Left hindlimb (tissue), 1 donor: Measurements from ENCODE around the gene COL27A1.
"Not testable (repeated sequence)": the region's sequence is repeated elsewhere in the genome, so short reads cannot be mapped to it uniquely, and the experiment has no call there.

Source experiments
- DNase-seq: peaks from one replicate; pipeline ENCODE4 v3.0.0-alpha.2; 2018

Gene COL27A1

DNA sequence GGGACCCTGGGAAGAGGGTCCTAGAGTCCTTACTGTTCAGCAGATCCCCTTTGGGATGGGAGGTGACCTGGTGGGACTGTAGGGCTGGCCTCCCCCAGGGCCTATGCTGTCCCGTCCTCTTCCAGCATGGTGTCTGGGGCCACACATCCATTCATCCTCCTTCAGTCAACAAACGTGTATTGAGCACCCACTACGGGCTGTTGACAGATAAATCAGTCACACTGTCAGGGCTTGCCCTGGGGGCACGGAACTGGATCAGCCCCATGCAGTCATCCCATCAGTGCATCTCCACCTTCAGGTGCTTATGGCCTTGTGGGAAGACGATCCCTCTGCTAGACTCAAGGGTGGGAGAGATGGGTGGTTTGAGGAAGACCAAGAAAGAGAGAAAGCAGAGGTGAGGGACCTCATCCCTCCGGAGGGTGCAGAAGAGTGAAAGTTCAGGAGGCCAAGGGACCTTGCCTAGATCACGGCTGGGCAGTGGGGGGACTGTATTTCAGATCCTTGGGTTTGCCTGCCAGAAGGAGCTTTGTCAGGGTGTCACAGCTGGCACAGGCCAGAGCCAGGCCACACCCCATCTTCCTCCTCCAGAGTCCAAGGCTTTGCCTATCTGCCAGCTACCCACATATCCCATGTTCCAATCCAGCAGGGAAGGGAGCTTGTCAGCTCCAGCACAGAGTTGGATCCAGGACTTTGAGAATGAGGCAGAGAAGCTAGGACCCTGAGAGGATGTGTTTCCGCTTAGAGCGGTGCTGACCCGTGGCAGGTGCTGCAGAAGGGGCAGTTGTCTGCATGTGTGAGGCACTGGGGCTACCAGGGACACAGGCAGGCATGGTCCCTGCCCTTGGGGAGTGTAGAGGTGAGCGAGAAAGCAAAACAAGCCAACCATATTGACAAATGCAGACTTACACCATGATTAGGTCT lies 30.5 kb downstream of the COL27A1 start:
- DNase-seq: no peak

DNA sequence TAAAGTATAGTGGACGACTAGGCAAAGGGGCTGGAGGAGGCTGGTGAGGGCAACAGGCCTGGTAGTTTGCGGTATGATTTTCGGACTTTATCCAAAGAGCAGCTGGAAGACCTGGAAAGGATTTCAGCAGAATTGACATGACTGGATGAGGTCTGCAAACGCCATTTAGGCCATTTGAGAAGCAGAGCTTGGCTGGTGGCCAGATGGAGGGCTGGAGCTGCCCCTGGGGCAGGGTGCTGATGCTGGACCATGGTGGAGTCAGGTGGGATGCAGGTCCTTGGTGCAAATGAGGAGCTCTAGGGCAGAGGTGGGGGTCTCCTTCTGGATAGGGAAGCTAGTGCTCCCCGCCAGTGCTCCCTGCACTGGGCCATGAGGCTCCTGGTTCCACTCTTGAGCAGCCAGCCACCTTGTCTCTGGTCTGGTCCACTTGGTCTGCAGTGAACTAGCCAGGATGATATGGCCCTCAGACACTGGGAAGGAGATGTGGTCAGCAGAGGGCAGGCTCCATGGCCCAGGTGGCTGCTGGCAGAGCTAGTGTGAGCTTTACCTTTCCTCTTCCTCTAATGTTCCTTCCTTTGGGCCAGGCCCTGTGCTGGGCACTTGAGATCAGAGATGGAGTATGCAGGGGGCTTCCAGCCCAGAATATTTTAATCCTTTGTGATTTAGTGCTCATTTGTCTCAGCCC lies 31.4 kb downstream of the COL27A1 start:
- no peak for DNase-seq

DNA sequence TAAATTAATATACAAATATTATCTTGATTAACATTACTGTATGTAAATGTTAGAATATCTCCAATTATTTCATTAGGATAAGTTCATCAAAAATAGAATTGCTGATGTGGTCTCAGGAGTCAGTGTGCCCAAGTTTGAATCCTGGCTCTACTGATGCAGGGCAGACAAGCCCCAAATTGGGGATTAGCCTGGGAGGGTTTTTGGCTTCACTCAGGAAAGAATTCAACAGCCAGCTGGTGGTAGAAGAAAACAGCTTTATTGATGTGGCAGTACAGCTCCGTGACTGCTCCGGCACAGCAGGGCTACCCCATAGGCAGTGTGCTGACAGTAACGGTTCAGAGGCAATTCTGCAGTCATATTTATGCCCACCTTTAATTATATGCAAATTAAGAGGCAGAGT lies 32.5 kb downstream of the COL27A1 start:
- no peak for DNase-seq

DNA sequence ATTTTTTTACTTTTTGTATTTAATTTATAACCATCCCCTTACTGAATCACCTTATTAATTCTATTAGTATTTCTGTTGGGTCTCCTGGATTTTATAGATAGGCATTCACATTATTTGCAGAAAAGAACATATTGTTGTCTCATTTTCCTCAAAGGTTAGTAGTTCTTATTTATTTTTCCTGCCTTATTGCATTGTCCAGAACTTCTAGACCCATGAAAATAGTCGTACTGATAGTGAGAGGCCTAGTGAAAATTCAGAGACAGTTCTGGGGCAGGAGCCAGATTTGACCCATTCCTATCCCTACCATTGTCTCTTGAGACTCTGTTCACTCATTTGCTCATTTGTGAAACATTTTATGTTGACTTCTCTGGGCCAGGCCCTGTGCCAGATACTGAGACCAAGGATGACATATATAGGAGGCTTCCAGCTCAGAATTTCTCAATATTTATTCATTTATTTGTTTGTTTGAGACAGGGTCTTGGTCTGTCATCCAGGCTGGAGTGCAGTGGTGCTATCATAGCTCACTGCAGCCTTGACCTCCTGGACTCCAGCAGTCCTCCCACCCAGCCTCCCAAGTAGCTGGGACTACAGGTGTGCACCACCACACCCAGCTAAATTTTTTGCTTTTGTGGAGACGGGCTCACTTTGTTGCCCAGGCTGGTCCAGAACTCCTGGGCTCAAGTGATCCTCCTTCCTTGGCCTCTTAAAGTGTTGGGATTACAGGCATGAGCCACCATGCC lies 34.7 kb downstream of the COL27A1 start:
- DNase-seq: no peak

DNA sequence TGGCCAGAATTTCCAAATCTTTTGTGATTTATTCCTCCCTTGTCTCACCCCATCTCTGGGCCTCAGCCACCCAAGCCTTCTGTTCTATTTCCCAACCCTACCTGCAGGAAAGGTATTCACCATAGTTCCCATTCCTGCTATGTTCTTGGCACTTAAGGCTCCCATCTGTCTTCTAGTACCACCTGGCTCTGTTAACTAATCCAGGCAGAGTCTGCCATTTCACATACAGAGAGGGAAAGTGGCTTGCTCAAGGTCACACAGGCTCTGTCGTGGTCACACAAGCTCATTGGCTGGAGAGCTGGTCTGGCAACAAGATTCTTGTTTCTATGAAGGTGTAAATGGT lies 35.2 kb downstream of the COL27A1 start:
- no peak for DNase-seq

DNA sequence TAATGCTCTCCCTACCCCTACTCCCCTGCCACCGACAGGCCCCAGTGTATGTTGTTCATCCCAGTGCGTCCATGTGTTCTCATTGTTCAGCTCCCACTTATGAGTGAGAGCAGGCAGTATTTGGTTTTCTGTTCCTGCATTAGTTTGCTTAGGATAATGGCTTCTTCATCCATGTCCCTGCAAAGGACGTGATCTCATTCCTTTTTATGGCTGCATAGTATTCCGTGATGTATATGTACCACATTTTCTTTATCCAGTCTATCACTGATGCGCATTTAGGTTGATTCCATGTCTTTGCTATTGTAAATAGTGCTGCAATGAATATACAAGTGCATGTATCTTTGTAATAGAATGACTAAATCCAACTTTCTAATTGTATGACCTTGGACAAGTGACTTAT lies 36.1 kb downstream of the COL27A1 start:
- DNase-seq: not testable (repeated sequence)

DNA sequence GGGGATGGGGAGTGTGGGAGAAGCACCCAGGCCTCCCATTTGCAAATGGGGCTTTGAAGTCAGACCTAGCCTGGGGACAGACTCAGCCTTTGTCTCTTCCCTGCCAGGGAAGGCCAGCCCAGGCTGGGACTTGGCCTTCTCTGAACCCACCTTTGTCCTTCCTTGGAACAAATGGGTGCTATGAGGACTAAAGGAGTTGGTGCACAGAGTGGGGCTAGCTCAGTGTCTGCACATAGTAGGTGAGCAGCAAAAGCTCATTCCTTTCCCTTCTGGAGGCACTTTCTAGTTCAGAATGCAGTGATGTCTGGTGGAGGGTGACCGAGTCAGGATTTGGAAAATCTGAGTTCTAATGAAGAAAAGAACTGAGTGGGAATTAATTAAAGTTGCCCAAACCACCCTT lies 37.2 kb downstream of the COL27A1 start:
- DNase-seq: no peak

DNA sequence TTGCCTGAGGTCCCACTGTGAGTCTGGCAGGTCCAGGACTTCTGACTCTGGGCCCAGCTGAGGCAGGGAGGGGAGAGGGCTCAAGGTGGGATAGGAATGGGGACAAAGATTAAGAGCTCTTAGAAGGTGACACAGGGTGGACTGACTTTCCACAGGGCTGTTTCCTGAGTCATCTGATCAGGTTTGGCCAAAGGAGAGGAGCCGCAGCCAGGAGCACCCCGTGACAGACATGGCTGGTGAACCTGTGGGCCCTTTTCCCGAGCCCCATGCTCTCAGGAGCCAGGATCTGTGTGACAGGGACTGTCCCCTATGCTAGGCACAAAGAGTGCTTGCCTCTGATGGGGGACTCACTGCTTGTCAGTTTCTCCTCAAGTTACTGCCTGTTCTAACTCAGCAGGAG lies 37.8 kb downstream of the COL27A1 start:
- DNase-seq: no peak

DNA sequence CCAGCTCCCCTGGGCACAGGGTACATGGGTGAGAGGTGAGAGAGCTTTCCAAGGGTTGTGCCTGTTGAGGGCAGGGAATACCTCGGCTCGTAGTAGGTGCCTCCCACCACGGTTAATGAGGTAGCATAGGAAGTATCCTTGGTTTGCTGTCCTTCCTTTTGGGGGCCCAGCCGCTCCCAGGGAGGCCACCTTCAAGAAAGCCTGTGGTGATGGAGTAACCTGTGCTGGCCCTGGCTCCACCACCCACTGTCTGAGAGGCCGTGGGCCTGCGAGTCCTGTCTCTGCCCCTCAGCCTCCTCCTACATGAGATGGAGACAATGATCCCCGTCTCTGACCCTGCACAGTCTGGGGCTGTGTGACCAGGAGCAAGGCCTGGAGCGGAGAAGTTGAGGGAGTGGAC lies 40.8 kb downstream of the COL27A1 start:
- DNase-seq: no peak

DNA sequence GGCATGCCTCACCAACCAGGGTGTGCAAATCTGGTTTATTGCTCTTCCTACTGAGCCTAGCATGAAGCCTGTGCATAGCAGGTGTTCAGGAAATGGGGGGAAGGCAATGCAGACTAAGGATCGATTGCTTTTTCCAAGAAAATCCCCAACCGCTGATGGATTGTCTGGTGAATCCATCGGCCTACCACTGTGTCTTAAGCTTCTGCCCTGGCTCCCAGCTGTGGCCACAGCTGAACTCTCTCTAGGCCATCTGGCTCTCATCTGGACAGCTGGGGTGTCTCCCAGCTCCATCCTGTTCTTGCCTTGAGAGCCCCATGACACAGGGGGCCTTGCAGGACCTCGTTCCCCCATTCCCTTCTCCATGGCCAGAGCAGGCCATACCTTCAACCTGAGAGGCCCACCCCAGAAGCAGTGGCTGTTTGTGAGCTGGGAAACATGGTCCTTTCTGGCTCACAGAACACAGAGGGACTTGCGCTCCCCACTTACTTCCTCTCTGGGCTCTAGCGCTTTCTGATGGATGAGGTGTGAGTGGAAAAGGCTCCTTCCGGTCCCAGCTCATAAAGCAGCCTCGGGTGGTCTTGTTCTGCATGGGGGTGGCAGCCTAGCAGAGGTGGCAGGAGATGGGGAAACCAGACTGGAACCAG lies 41.8 kb downstream of the COL27A1 start:
- DNase-seq: no peak

DNA sequence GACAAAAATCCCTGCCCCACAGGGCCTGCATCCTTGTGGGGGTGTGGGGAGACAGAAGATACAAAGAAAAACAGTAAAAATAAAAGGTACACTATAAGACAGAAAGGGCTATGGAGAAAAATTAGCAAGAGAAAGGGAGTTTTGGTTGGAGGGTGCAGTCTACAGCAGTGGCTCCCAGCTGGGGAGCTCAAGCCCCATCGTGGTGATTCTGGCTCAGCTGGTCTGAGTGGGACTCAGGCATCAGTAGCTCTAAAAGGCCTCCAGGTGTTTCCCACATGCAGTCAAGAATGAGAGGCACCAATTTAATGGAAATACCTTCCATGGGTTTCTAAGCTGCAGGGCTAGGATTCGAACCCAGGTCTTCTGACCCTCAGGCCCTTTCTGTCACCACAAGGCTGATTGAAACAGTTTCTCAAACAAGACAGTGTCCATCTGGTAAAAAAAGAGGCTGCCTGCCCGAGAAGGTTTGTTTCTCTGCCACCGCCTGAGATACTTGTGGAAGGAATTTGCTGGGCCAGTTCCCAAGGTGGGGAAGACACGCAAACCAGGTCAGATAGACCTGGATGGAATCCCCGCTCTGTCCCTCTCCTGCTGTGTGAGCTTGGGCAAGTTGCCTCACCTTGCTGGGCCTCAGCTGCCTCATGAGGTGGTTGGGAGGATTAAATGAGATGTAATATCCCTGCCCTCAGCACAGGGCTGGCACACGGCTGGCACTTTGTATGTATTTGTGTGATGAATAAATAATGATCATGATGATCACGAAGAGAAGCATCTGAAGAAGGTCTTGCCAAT lies 43.1 kb downstream of the COL27A1 start:
- no peak for DNase-seq

DNA sequence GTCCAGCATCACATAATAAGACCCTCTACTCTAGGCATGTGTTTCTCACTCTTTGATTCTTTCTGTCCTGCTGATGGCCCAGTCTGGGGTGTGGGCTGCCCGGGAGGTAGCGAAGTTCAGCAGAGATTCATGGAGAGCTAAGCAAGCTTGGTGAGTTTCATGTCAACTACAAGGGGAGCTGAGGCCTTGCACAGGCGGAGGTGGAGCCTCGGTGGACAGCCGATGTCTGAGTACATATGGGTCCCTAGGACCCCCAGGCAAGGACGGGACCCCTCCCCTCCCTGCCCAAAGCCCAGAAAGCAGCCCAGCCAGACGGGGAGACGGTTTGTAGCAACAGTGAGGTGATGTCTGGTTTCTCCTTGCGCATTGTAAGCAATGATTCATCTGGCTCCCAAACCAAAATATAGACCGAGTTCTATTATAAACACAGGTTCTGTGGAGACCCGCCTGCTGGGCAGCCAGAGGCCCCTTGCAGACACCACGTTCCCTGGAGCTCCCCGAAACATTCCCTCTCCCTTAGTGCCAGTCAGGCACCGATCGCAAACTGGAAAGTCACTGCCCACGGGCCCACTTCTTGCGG lies 45.5 kb downstream of the COL27A1 start:
- DNase-seq: no peak

DNA sequence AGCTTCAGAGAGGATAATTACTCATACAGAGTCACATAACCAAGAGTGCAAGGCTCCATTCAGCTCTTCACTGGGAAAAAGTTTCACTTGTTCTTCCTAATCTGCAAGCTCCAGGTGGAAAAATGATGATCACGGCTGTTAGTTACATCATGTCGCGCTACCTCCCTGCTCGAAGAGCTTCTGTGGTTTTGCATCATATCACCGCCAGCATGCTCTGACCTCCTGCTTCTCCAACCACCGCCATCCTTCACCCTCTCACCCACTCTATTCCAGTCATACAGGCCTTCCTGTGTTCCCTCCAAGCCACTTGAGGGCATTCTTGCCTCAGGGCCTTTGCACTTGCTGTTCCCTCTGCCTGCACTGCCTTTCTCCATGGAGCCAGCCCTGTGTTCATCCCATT lies 47.1 kb downstream of the COL27A1 start:
- DNase-seq: no peak

DNA sequence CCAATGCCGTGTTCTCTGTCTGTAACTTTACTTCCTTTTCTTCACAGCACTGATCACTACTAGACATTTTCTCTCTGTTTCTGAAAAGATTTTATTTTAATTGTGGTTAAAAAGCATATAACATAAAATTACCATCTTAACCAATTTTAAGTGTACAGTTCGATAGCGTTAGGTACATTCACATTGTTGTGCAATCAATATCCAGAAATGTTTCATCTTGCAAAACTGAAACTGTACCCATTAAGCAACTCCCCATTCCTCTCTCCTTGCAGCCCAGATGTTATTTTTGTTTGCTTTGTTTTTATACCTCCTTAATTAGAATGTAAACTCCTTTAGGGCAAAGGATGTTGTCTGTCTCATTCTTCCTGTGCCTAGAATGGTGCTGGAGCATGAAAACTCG lies 47.5 kb downstream of the COL27A1 start:
- no peak for DNase-seq

DNA sequence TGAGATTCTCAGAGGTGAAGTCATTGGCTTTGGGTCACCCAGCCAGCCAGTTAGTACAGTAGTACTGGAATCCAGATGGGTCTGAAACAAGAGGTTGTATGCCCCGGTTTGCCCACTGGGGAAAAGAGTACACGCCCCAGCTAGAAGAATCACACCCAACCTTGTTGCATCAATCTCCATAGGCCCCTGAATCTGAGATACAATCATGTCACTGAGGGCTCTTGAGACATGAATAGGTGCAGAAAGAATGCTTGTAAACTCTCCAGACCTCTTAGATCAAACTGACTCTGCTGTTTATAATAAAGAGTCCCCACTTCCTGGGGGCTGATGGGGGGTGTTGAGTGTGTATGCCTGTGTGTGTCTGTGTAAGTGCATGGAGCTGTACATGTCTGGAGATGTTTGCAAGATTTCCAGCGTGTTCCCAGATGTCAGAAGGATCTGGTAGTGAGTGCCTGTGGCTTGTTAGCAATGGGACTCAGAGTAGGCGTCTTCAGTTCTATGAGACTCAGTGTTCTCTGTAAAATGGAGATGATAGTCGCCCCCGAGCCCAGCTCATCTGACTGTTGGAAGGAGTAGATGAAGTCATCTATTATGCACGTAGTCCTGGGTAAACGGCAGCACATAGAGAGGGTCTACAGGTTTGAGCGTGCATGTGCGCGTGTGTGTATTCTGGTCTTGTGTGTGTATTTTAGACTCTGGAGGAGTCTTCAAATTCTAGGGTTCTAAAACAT lies 48.2 kb downstream of the COL27A1 start:
- DNase-seq: no peak

DNA sequence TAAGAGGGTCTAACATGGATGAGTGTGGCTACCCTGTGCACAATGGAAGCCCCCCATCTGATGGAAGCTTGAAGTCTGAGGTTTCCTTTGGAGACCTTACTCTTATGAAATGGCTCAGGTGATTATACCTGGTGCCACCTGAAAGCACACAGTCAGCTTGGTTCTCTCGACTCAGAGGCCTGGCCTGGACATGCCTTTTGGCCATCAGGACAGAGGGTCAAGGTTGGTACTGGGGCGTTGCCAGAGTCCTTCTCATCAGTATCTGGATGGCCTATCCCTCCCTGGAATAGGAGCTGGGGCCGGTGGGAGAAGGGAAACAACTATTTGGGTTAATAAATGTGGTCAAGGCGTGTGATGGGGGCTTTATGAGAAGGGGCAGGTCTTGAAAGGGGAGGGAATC lies 48.9 kb downstream of the COL27A1 start:
- no peak for DNase-seq

DNA sequence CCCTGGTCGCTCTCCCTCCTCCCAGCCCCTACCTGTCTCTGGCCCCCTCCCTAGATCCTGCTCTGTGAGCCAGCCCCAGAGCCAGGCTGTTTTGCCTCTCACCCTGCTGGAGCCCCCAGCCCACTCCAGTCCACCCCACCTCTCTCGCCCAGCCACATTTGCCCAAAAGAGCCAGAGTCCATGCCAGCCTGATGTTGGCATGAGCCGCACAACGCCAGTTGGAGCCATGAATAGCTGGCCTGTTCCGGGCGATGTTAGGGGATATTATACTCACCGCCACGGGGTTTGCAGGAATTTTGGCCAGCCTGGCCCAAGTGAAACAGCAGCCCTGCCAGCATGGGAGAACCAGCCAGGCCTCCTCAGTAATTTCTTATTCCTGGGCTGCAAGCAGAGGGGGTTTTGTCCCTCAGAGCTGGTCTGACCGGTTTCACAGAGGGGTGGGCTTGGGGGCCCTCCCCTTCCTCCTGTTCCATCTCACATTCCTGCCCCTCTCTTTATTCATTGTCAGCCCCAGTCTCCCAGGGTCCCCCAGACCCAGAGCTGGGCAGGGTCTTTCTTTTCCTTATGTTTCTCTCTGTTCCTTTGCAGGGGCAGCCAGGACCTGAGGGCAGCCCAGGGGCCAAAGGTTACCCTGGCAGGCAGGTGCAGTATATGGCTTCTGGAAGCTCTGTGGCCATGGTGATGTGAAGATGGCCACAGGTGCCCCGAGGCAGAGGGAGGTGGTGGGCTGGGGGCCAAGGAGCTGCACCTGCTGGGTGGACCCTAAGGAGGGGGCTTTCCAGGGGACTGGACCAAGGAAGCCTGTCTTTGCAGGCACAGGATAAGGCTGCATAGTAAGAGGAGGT lies 50.1 kb downstream of the COL27A1 start:
- DNase-seq: peak; percentile 85

DNA sequence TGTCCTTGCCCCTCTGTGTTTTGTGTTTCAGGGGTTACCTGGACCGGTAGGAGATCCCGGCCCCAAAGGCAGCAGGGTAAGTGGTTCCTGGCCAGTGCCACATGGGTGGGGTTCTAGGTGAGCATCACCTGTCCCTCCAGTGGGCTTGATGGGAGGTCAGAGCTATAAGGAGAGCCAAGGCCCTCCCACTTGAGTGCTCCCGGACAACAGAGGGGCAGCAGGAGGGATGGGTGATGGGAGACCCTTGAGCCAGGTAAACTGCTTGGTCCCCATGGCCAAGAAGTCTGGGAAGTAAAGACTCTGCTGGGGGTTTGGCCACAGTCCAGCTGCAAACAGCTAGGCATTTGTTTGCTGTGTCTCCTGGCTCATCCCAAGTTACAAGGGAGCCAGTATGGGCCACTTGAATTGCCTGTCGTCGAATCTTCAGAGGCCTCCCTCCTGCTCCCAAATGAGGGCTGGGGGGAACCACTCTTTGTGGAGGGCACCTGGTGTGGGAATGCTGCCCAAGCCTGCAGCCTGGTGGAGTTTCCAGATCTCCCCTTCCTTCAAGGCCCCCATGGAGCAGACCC lies 51.0 kb downstream of the COL27A1 start:
- DNase-seq: no peak

DNA sequence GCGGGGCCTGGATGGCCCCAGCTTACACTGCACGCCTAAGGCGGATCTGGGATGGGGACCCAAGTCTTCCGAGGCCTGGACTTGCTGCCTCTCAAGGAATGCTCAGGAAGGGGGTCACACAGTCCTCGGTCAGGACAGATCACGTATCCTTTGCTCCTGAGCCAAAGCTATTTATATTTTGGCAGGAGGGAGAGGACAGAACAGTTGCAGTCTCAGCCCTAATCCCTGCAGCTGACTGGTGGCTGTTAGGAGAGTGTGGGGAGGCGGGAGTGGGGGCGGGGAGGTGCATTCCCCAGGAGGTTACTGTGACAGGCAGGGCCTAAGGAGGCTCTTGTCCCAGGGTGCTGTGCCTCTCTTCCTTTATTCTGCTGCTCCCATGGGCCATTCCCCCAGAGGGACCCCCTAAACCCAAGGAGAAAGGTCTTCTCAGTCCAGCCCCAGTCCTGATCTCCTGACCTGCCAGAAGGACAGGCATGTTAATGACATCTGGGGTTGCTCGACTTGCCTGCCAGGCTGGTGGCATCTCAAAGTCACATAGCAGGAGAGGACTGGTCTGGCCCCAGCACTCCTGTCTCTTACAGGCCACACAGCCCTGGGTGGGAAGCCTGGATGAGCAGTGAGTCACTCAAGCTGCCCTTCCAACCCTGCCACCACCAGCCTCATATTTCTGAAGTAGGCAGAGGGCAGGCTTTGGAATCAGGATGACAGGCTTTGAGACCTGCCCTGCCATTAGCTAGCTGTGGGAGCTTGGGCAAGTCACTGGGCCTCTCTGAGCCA lies 51.9 kb downstream of the COL27A1 start:
- peak; percentile 82 for DNase-seq
